ENCODE results near the gene GPX4.

GPX4 gene

GRCh38 chr19:1076046-1076386, 27.8 kb upstream of the GPX4 start:
- TF ChIP-seq SIN3A (IDR thresholded peaks at IDR 0.05; ENCODE audit: borderline replicate concordance, insufficient read depth, low read length), result no peak
- TF ChIP-seq TAF1 (IDR thresholded peaks at IDR 0.05; ENCODE audit: borderline replicate concordance, insufficient read depth, low read length), result no peak
- no peak for TF ChIP-seq POLR2AphosphoS5 (IDR thresholded peaks at IDR 0.05; ENCODE audit: low read depth, low read length)
- TF ChIP-seq, protein P1, sequence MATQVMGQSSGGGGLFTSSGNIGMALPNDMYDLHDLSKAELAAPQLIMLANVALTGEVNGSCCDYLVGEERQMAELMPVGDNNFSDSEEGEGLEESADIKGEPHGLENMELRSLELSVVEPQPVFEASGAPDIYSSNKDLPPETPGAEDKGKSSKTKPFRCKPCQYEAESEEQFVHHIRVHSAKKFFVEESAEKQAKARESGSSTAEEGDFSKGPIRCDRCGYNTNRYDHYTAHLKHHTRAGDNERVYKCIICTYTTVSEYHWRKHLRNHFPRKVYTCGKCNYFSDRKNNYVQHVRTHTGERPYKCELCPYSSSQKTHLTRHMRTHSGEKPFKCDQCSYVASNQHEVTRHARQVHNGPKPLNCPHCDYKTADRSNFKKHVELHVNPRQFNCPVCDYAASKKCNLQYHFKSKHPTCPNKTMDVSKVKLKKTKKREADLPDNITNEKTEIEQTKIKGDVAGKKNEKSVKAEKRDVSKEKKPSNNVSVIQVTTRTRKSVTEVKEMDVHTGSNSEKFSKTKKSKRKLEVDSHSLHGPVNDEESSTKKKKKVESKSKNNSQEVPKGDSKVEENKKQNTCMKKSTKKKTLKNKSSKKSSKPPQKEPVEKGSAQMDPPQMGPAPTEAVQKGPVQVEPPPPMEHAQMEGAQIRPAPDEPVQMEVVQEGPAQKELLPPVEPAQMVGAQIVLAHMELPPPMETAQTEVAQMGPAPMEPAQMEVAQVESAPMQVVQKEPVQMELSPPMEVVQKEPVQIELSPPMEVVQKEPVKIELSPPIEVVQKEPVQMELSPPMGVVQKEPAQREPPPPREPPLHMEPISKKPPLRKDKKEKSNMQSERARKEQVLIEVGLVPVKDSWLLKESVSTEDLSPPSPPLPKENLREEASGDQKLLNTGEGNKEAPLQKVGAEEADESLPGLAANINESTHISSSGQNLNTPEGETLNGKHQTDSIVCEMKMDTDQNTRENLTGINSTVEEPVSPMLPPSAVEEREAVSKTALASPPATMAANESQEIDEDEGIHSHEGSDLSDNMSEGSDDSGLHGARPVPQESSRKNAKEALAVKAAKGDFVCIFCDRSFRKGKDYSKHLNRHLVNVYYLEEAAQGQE (IDR thresholded peaks at IDR 0.05; ENCODE audit: insufficient read depth in 1 of 2, low read depth in 2 of 2, low read length in 2 of 2), result no peak
- TF ChIP-seq FOXP2 (optimal IDR thresholded peaks at IDR 0.05; ENCODE audit: borderline replicate concordance, extremely low read depth, extremely low read length, insufficient read depth), result no peak

DNA sequence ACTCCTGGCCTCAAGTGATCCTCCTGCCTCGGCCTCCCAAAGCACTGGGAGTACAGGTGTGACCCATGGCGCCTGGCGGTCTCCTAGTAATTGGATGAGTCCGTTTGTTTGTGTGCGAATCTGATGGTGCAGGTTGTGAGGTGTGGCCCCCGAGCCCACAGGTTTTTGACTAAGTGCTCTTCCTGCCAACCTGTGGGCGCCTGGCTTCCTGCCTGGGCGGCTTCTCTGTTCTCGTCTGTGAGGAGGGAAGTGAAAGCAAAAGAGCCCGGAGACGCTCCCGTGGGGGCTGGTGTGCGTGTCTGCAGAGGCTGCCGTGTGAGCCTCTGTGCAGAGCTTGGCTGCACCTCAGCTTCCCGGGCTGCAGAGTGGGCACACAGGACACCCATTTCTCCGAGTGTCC, 26.8 kb upstream of the GPX4 start:
- TF ChIP-seq, protein P1 (IDR thresholded peaks at IDR 0.05; ENCODE audit: insufficient read depth in 1 of 2, low read depth in 2 of 2, low read length in 2 of 2), result no peak
- TF ChIP-seq POLR2AphosphoS5 (IDR thresholded peaks at IDR 0.05; ENCODE audit: low read depth, low read length) (no peak), FOXP2 (optimal IDR thresholded peaks at IDR 0.05; ENCODE audit: borderline replicate concordance, extremely low read depth, extremely low read length, insufficient read depth) (no peak), TAF1 (IDR thresholded peaks at IDR 0.05; ENCODE audit: borderline replicate concordance, insufficient read depth, low read length) (no peak), SIN3A (IDR thresholded peaks at IDR 0.05; ENCODE audit: borderline replicate concordance, insufficient read depth, low read length) (no peak)

DNA sequence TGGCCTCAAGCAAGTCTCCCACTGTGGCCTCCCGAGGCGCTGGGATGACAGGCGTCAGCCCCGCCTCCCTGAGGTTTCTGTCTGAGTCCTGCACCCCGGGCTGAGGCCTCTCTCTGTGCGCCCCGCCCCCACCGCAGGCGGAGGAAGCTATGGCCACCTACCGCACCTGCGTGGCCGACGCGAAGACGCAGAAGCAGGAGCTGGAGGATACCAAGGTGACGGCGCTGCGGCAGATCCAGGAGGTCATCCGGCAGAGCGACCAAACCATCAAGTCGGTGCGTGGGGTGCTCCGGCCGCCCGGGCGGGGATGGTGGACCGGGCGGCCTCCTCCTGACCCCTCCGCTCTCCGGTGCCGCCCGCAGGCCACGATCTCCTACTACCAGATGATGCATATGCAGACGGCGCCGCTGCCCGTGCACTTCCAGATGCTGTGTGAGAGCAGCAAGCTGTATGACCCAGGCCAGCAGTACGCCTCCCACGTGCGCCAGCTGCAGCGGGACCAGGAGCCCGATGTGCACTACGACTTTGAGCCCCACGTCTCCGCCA, 24.2 kb upstream of the GPX4 start:
- TF ChIP-seq TAF1 (IDR thresholded peaks at IDR 0.05; ENCODE audit: borderline replicate concordance, insufficient read depth, low read length), result no peak
- TF ChIP-seq SIN3A (IDR thresholded peaks at IDR 0.05; ENCODE audit: borderline replicate concordance, insufficient read depth, low read length), result no peak
- TF ChIP-seq FOXP2 (optimal IDR thresholded peaks at IDR 0.05; ENCODE audit: borderline replicate concordance, extremely low read depth, extremely low read length, insufficient read depth), result no peak
- TF ChIP-seq, protein P1 (IDR thresholded peaks at IDR 0.05; ENCODE audit: insufficient read depth in 1 of 2, low read depth in 2 of 2, low read length in 2 of 2), result no peak
- TF ChIP-seq POLR2AphosphoS5 (IDR thresholded peaks at IDR 0.05; ENCODE audit: low read depth, low read length), result no peak

DNA sequence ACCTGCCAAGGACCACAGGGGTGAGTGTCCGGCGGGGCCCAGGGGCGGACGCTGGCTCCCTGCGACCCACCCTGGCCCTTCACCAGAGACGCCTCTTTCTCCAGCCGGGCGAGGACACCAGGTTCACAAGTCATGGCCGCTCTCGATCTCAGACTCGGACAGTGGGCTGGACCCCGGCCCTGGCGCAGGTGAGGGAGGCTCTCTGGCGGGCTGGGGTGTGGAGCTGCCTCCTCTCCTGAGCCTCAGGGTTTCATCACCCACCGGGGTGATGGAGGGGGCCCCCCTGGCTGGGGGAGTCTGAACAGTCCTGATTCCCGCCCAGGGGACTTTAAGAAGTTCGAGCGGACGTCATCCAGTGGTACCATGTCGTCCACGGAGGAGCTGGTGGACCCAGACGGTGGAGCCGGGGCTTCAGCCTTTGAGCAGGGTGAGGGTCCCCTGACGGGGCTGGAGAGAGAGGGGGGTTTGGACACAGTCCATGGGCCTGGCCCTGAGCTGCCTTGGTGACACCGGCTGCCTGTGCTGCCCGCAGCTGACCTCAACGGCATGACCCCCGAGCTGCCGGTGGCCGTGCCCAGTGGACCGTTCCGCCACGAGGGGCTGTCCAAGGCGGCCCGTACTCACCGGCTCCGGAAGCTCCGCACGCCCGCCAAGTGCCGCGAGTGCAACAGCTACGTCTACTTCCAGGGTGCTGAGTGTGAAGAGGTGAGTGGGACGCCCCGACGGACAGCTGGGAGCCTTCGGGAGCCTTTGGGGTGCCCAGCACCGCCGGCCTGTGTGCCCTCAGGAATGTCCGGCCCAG, 23.2 kb upstream of the GPX4 start:
- TF ChIP-seq POLR2AphosphoS5 (IDR thresholded peaks at IDR 0.05; ENCODE audit: low read depth, low read length) (no peak), FOXP2 (optimal IDR thresholded peaks at IDR 0.05; ENCODE audit: borderline replicate concordance, extremely low read depth, extremely low read length, insufficient read depth) (no peak), TAF1 (IDR thresholded peaks at IDR 0.05; ENCODE audit: borderline replicate concordance, insufficient read depth, low read length) (no peak)

DNA sequence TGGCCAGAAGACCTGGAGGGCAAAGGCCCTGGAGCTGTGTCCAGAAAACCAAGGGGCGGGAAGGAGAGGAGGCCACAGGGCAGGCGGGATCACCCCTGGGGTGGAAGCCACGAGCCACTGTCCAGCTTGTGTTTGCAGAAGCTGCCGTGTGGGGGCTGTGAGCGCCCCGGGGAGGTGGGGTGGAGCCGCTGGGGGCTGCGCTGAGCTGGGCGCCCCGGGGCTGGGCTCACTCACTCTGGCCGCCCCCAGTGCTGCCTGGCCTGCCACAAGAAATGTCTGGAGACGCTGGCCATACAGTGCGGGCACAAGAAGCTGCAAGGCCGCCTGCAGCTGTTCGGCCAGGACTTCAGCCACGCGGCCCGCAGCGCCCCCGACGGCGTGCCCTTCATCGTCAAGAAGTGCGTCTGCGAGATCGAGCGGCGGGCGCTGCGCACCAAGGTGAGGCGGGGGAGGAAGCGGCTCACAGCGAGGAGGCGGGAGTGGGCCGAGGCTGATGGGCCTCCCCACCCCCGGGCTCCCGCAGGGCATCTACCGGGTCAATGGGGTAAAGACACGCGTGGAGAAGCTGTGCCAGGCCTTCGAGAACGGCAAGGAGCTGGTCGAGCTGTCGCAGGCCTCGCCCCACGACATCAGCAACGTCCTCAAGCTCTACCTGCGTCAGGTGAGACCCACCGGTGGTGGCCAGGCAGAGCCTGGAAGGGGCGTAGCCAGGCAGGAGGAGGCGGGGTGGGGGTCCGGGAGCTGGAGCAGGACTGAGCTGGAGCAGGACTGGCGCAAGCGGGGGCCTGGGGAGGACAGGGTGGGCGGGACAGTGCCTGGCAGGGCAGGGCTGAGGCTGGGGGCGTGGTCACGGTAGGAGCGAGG, 22.3 kb upstream of the GPX4 start:
- TF ChIP-seq SIN3A (IDR thresholded peaks at IDR 0.05; ENCODE audit: borderline replicate concordance, insufficient read depth, low read length) (no peak), FOXP2 (optimal IDR thresholded peaks at IDR 0.05; ENCODE audit: borderline replicate concordance, extremely low read depth, extremely low read length, insufficient read depth) (no peak)
